GM23248 (cell line): ENCODE results near the gene BSCL2.

Experiments used
- EZH2 ChIP-seq: fragments of 200-600 bp; sonication (generic); IDR thresholded peaks from 2 replicates; pipeline ENCODE4 v1.6.1; 2018; ENCODE audit warnings: antibody characterized with exemption, mild to moderate bottlenecking; ENCODE audit not compliant: insufficient read depth, poor library complexity, severe bottlenecking
- EZH2phosphoT487 ChIP-seq: fragments of 200-600 bp; sonication (generic); IDR thresholded peaks from 2 replicates; pipeline ENCODE4 v1.6.1; 2018; ENCODE audit warnings: antibody characterized with exemption, moderate library complexity, mild to moderate bottlenecking, low read depth; ENCODE audit not compliant: insufficient read depth

- TF ChIP-seq EZH2phosphoT487 (no peak), EZH2 (no peak)
Observed at GRCh38 chr11:62656796-62657429, 50.3 kb downstream of the BSCL2 start.
